ENCODE data around the gene ENC1. TPM values are rescaled to one million over a fixed set of nuclear protein-coding genes. Genes with fewer than 3 reads are reported as not detected.

Gene ENC1
- polyA plus RNA-seq, 2 of the 4 experiments (the other 2 are of a cell fraction) = 17.0 to 20.0 TPM

GRCh38 chr5:74627646-74628279 is 12.8 kb downstream of the ENC1 start:
- no peak for ATAC-seq
- H3K9me3 ChIP-seq = no peaks in the 10 kb centered on the region
- no peak overlapping the region for H3K27ac ChIP-seq
- TF ChIP-seq, protein P1, sequence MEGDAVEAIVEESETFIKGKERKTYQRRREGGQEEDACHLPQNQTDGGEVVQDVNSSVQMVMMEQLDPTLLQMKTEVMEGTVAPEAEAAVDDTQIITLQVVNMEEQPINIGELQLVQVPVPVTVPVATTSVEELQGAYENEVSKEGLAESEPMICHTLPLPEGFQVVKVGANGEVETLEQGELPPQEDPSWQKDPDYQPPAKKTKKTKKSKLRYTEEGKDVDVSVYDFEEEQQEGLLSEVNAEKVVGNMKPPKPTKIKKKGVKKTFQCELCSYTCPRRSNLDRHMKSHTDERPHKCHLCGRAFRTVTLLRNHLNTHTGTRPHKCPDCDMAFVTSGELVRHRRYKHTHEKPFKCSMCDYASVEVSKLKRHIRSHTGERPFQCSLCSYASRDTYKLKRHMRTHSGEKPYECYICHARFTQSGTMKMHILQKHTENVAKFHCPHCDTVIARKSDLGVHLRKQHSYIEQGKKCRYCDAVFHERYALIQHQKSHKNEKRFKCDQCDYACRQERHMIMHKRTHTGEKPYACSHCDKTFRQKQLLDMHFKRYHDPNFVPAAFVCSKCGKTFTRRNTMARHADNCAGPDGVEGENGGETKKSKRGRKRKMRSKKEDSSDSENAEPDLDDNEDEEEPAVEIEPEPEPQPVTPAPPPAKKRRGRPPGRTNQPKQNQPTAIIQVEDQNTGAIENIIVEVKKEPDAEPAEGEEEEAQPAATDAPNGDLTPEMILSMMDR (IDR thresholded peaks at IDR 0.05) = no peak
- no peak for TF ChIP-seq HOXB13 (CRISPR knock-in tag; IDR thresholded peaks at IDR 0.05; ENCODE audit: low read depth)
- no peak for TF ChIP-seq KDM1A (IDR thresholded peaks at IDR 0.05; ENCODE audit: low read depth)
- no peak for TF ChIP-seq HOXA7 (CRISPR knock-in tag; IDR thresholded peaks at IDR 0.05)
- TF ChIP-seq CEBPB (IDR thresholded peaks at IDR 0.05) = no peak
- no peak for TF ChIP-seq RCOR1 (IDR thresholded peaks at IDR 0.05; ENCODE audit: low read depth, low read length)
- no peak for TF ChIP-seq NFE2L2 (conservative IDR thresholded peaks at IDR 0.05; ENCODE audit: low read length)
- no peak for TF ChIP-seq POLR2A (IDR thresholded peaks at IDR 0.05; ENCODE audit: low read length)
- TF ChIP-seq, protein P2, sequence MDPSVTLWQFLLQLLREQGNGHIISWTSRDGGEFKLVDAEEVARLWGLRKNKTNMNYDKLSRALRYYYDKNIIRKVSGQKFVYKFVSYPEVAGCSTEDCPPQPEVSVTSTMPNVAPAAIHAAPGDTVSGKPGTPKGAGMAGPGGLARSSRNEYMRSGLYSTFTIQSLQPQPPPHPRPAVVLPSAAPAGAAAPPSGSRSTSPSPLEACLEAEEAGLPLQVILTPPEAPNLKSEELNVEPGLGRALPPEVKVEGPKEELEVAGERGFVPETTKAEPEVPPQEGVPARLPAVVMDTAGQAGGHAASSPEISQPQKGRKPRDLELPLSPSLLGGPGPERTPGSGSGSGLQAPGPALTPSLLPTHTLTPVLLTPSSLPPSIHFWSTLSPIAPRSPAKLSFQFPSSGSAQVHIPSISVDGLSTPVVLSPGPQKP (IDR thresholded peaks at IDR 0.05; ENCODE audit: low read depth, low read length) = no peak
- no peak for TF ChIP-seq TP53 (CRISPR knock-in tag; IDR thresholded peaks at IDR 0.05)
- no peak for TF ChIP-seq ZFP36 (IDR thresholded peaks at IDR 0.05; ENCODE audit: borderline replicate concordance, partially characterized antibody)
- TF ChIP-seq ATOH8 (CRISPR knock-in tag; IDR thresholded peaks at IDR 0.05; ENCODE audit: low read depth) = no peak
- TF ChIP-seq SMC3 (IDR thresholded peaks at IDR 0.05) = no peak
- H3K4me3 ChIP-seq = no peak overlapping the region
- CTCF ChIA-PET = no interaction called here
- 87% methylated on average over 4 of the region's 4 CpGs for whole genome bisulfite sequencing (ENCODE audit: missing lambda C conversion rate)
- H3K4me1 ChIP-seq = peaks cover 47% of the 10 kb centered on the region
- POLR2A ChIA-PET = interaction anchor here (0.9 to 1.1 kb wide), 2 partner anchors 13 kb away, joined by 3 to 8 read pairs; partner anchors contain the start of gene ENC1
- no peak for FAIRE-seq
- H3K4me2 ChIP-seq = no peak overlapping the region
- DNase-seq (ENCODE audit: low read depth in 1 of 2, low spot score in 1 of 2) = no peak

DNA sequence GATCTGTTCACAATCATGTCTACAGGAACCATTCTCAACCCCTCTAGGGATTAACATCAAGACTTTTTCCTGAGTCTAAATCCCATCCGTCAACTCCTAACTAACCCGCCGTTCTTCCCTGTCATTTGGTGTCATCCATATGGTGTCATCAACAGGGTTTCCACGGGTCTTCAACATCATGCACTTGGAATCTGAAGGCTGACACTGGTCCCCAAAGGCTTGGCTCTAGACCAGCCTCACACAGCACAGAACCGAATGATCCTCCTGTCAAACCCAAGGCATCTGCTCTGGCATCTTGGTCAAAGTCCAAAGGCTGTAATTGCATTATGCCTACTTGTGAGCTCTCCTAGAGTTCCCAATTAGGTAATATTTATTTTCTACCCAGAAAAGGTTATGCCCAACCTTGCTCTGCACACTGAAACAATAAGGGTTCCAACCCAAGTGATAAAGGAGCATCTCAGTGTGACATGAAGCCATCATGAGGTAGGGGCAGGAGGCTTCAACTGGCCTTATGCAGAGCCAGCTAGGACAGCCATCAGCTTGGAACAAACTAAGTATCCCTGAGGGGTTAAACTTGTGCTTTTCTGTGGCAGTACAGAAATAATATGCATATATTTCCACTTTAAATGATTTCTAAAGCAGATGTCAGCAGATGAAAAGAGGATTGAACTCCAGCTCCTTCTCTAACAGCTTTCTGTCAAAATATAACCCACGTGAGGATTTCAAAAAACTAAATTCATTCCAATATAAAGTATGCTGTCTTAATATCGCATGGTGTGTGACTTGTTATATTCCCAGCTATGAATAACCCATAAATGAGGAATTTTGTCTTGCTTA is 13.9 kb downstream of the ENC1 start:
- Histone ChIP-seq H3K9me3 (no peaks in the 10 kb centered on the region), H3K27ac (no peak overlapping the region), H3K4me1 (peaks cover 43% of the 10 kb centered on the region), H3K4me3 (no peak overlapping the region), H3K4me2 (0 out of 3 replicates have a peak overlapping the region, but pooled peaks have one; percentile 15)
- FAIRE-seq (no peak), ATAC-seq (no peak), DNase-seq (ENCODE audit: low read depth in 1 of 2, low spot score in 1 of 2) (no peak)
- WGBS (ENCODE audit: missing lambda C conversion rate) = 82% methylated on average over 7 of the region's 7 CpGs
- CTCF ChIA-PET = interaction anchor here (0.9 to 2.5 kb wide), 3 partner anchors 13 to 681 kb away, joined by 4 to 11 read pairs (median 4); partner anchors contain the start of gene ENC1
- TF ChIP-seq RARB (CRISPR knock-in tag; IDR thresholded peaks at IDR 0.05) (0 out of 2 replicates have a peak, but pooled peaks have one; percentile 11), HEYL (CRISPR knock-in tag; IDR thresholded peaks at IDR 0.05) (no peak)
- POLR2A ChIA-PET = interaction anchor here (1.1 kb wide), 1 partner anchor 14 kb away, joined by 8 read pairs; the partner anchor contains the start of gene ENC1

GRCh38 chr5:74625742-74626241 is 14.7 kb downstream of the ENC1 start:
- no peak for FAIRE-seq
- ChIA-PET POLR2A (interaction anchor here (1.3 kb wide), 1 partner anchor 15 kb away, joined by 4 read pairs; the partner anchor contains the start of gene ENC1), CTCF (interaction anchor here (0.9 to 2.5 kb wide), 3 partner anchors 14 to 680 kb away, joined by 4 to 11 read pairs (median 4); partner anchors contain the start of gene ENC1)
- no peak overlapping the region for H3K4me2 ChIP-seq
- H3K27ac ChIP-seq = no peak overlapping the region
- no peak overlapping the region for H3K4me3 ChIP-seq
- DNase-seq (ENCODE audit: low read depth in 1 of 2, low spot score in 1 of 2) = no peak
- WGBS (ENCODE audit: missing lambda C conversion rate) = 79% methylated on average over 5 of the region's 5 CpGs
- peak in 1 of 2 experiments; percentile 46; a peak in 2 of 6 replicates for ATAC-seq
- H3K4me1 ChIP-seq = peaks cover 36% of the 10 kb centered on the region
- no peaks in the 10 kb centered on the region for H3K9me3 ChIP-seq
- TF ChIP-seq RCOR1 (IDR thresholded peaks at IDR 0.05; ENCODE audit: low read depth, low read length) (no peak), GATA3 (IDR thresholded peaks at IDR 0.05; ENCODE audit: borderline replicate concordance) (no peak), KDM5A (IDR thresholded peaks at IDR 0.05) (no peak), REST (IDR thresholded peaks at IDR 0.05) (no peak), POLR2AphosphoS2 (conservative IDR thresholded peaks at IDR 0.05; ENCODE audit: low read length) (no peak)
- TF ChIP-seq, protein P1 (IDR thresholded peaks at IDR 0.05) = no peak
- TF ChIP-seq, protein P3, sequence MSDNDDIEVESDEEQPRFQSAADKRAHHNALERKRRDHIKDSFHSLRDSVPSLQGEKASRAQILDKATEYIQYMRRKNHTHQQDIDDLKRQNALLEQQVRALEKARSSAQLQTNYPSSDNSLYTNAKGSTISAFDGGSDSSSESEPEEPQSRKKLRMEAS (IDR thresholded peaks at IDR 0.05) = no peak

Measured in A549 (cell line).